ENCODE results near the gene SUSD6. TPM values are rescaled to one million over a fixed set of nuclear protein-coding genes. Genes with fewer than 3 reads are reported as not detected.

Gene SUSD6
- polyA plus RNA-seq, 2 of the 4 experiments (the other 2 are of a cell fraction) = 4.3 to 7.0 TPM

- no peak for TF ChIP-seq CHD4 (IDR thresholded peaks at IDR 0.05; ENCODE audit: borderline replicate concordance)
Observed at GRCh38 chr14:69631509-69631908, 20.1 kb downstream of the SUSD6 start (continued).

GRCh38 chr14:69632164-69632563 is 20.8 kb downstream of the SUSD6 start:
- Histone ChIP-seq H3K4me1 (peaks cover 6% of the 10 kb centered on the region; the same call in 1 of the 3 replicates), H3K4me3 (no peak overlapping the region), H3K4me2 (no peak overlapping the region), H3K27ac (no peak overlapping the region), H3K9me3 (no peaks in the 10 kb centered on the region)
- DNase-seq (ENCODE audit: low read depth in 1 of 2, low spot score in 1 of 2) (no peak), ATAC-seq (no peak), FAIRE-seq (no peak)
- TF ChIP-seq ZNF302 (CRISPR knock-in tag; IDR thresholded peaks at IDR 0.05) (no peak), HOXB5 (CRISPR knock-in tag; IDR thresholded peaks at IDR 0.05) (no peak), PBX3 (IDR thresholded peaks at IDR 0.05) (no peak)
- CTCF ChIA-PET = interaction anchor here (2.1 kb wide), 1 partner anchor 20 kb away, joined by 5 read pairs; no protein-coding TSS in a partner anchor
- 81% methylated on average over 4 of the region's 4 CpGs for WGBS (ENCODE audit: missing lambda C conversion rate)
- POLR2A ChIA-PET = interaction anchor here (0.6 kb wide), 1 partner anchor 138 kb away, joined by 3 read pairs; no protein-coding TSS in a partner anchor

GRCh38 chr14:69632593-69633151 is 21.3 kb downstream of the SUSD6 start:
- ChIA-PET POLR2A (interaction anchor here (0.6 kb wide), 1 partner anchor 138 kb away, joined by 3 read pairs; no protein-coding TSS in a partner anchor), CTCF (interaction anchor here (2.1 kb wide), 1 partner anchor 20 kb away, joined by 5 read pairs; no protein-coding TSS in a partner anchor)
- WGBS (ENCODE audit: missing lambda C conversion rate) = 89% methylated on average over 6 of the region's 6 CpGs
- peaks cover 11% of the 10 kb centered on the region for H3K4me1 ChIP-seq
- H3K4me2 ChIP-seq = no peak overlapping the region
- no peak for FAIRE-seq
- no peak overlapping the region for H3K27ac ChIP-seq
- no peak for DNase-seq (ENCODE audit: low read depth in 1 of 2, low spot score in 1 of 2)
- no peak for ATAC-seq
- H3K9me3 ChIP-seq = no peaks in the 10 kb centered on the region
- H3K4me3 ChIP-seq = no peak overlapping the region
- TF ChIP-seq HDAC2 (IDR thresholded peaks at IDR 0.05) (no peak), JUNB (IDR thresholded peaks at IDR 0.05) (no peak), SREBF2 (IDR thresholded peaks at IDR 0.05) (no peak), EP300 (IDR thresholded peaks at IDR 0.05) (no peak), E2F6 (IDR thresholded peaks at IDR 0.05; ENCODE audit: borderline replicate concordance, low read depth) (no peak), ZSCAN20 (CRISPR knock-in tag; IDR thresholded peaks at IDR 0.05) (no peak), ZNF302 (CRISPR knock-in tag; IDR thresholded peaks at IDR 0.05) (no peak), HOXB13 (CRISPR knock-in tag; IDR thresholded peaks at IDR 0.05; ENCODE audit: low read depth) (no peak), CTCF (IDR thresholded peaks at IDR 0.05) (no peak), GATA3 (IDR thresholded peaks at IDR 0.05; ENCODE audit: borderline replicate concordance) (no peak), RAD21 (conservative IDR thresholded peaks at IDR 0.05 in 1 of 2, IDR thresholded peaks at IDR 0.05 in 1 of 2) (no peak), HOXA7 (CRISPR knock-in tag; IDR thresholded peaks at IDR 0.05) (no peak), RFX5 (IDR thresholded peaks at IDR 0.05) (no peak), MYC (IDR thresholded peaks at IDR 0.05; ENCODE audit: borderline replicate concordance, low read length) (no peak)

- ChIA-PET POLR2A (no interaction called here), CTCF (no interaction called here)
- no peak overlapping the region for H3K4me2 ChIP-seq
- H3K4me1 ChIP-seq = peaks cover 17% of the 10 kb centered on the region
- DNase-seq (ENCODE audit: low read depth in 1 of 2, low spot score in 1 of 2) = no peak
- no peak for FAIRE-seq
- WGBS (ENCODE audit: missing lambda C conversion rate) = 58% methylated on average over 3 of the region's 4 CpGs
- H3K27ac ChIP-seq = no peak overlapping the region
- H3K4me3 ChIP-seq = no peak overlapping the region
- ATAC-seq = no peak
- no peaks in the 10 kb centered on the region for H3K9me3 ChIP-seq
- TF ChIP-seq CEBPB (IDR thresholded peaks at IDR 0.05) (no peak), SREBF2 (IDR thresholded peaks at IDR 0.05) (no peak), CTCF (IDR thresholded peaks at IDR 0.05) (no peak), MAZ (IDR thresholded peaks at IDR 0.05; ENCODE audit: borderline replicate concordance, low read depth, low read length) (no peak), BCL3 (IDR thresholded peaks at IDR 0.05) (no peak), ZSCAN20 (CRISPR knock-in tag; IDR thresholded peaks at IDR 0.05) (no peak), HOXB13 (CRISPR knock-in tag; IDR thresholded peaks at IDR 0.05; ENCODE audit: low read depth) (no peak), NFE2L2 (conservative IDR thresholded peaks at IDR 0.05; ENCODE audit: low read length) (no peak), USF2 (IDR thresholded peaks at IDR 0.05) (no peak), FOSB (CRISPR knock-in tag; IDR thresholded peaks at IDR 0.05) (no peak), FOXS1 (CRISPR knock-in tag; IDR thresholded peaks at IDR 0.05) (no peak)
Observed at GRCh38 chr14:69633238-69633637, 21.8 kb downstream of the SUSD6 start.
